Stimulated activated CD4-positive, alpha-beta T cell treated with anti-CD3 and anti-CD28 coated beads, Interleukin-4, amount 100 ng/mL, for 48 hours (primary cell): ENCODE data around the gene TAF1D.
A peak's percentile ranks its signal among the peaks of the same experiment; 100 is the strongest.

Source experiments
- DNase-seq, 2 donors: peaks; one replicate each; pipeline ENCODE4 v3.0.0-alpha.2; 2020; ENCODE audit warnings: low read depth in 2 of 2

The TAF1D gene

DNA sequence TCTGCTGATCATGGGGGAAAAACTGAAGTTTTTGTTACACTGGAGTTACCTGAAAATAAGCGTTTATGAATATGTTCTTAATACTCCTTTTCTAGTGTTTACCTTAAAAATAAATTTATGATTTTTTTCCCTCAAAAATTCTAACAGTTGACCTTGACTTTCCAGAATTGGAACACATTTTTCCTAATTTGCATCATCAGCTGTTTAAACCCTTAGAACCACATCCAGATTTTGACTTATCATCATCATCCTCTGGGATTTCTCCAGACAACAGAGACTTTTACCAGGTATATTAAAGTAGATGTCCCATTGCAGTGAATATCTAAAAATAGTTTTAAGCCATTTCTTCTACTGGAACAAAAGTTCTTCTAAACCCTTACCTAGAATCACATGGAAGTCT is 17.2 kb downstream of the TAF1D start:
- no peak for DNase-seq

- no peak for DNase-seq
Observed at GRCh38 chr11:93720522-93720921, 20.8 kb downstream of the TAF1D start.

DNA sequence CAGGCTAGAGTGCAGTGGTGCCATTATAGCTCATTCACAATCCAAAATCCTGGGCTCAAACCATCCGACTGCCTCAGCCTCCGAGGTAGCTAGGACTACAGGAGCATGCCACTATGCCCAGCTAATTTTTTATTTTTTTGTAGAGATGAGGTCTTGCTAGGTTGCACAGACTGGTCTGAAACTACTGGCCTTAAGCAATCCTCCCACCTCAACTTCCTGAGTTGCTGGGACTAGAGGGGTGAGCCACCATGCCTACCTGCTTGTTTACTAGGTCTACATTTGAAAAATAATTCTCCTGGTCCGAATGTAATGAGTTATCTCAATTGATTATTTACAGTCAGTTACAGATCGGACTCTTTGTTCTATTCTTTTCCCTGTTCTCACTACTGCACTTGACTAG is 22.0 kb downstream of the TAF1D start:
- DNase-seq = no peak

DNA sequence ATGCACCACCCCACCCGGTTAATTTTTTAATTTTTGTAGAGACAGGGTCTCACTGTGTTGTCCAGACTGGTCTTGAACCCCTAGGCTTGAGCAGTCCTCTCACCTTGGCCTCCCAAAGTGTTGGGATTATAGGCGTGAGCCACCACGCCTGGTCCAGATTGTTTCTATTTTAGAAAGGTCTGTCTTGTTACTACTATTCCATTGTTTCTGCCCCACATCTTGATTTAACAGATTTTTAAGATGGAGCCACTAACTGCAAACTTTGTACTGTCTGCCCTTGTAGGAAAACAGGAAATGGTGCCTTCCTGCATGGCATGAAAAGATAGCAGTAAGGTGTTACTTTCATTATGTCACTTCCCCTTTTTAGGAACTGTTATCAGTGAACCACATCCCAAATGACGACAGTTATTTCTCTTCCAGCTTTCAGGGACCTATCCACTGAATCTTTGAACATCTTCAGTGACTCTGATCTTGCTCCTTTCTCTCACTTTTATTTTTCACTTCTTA is 23.2 kb downstream of the TAF1D start:
- DNase-seq = no peak

GRCh38 chr11:93717501-93717900 is 23.8 kb downstream of the TAF1D start:
- no peak for DNase-seq

GRCh38 chr11:93715797-93716396 is 25.4 kb downstream of the TAF1D start:
- no peak for DNase-seq

- no peak for DNase-seq
Observed at GRCh38 chr11:93712678-93713077, 28.6 kb downstream of the TAF1D start.

- DNase-seq = no peak
Observed at GRCh38 chr11:93710239-93710638, 31.1 kb downstream of the TAF1D start.

DNA sequence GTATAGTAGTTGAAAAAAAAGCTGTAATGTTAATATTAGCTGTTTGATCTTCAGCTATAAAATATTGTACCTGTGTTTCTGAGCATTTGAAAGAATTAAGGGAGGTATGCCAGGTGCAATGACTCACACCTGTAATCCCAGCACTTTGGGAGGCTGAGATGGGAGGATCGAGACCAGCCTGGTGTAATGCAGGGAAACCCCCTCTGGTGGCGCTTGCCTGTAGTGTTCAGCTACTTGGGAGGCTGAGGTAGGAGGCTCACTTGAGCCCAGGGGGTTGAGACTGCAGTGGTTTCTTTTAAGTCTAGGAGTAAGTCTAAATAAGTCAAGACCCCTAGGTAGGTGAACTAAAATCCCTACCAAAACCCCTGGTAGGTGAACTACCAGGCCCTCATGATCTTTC is 37.1 kb downstream of the TAF1D start:
- DNase-seq = no peak

DNA sequence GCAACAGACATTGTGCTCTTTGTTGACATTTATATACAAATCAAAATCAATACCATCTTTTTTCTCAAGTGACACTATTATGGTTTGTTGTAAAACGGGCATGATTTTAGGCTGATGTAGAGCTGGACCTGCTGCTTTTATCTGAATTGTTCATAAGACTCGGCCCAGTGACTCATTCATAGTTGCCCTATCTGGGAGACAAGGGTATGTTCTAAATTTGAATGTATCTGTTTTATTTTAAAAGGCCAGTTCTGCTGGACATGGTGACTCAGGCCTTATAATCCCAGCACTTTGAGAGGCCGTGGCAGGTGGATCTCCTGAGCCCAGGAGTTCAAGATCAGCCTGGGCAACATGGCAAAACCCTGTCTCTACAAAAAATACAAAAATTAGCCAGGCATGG is 40.5 kb downstream of the TAF1D start:
- DNase-seq = no peak

GRCh38 chr11:93697611-93698010 is 43.7 kb downstream of the TAF1D start:
- DNase-seq = no peak

- DNase-seq = no peak
Observed at GRCh38 chr11:93694557-93694956, 46.7 kb downstream of the TAF1D start.

DNA sequence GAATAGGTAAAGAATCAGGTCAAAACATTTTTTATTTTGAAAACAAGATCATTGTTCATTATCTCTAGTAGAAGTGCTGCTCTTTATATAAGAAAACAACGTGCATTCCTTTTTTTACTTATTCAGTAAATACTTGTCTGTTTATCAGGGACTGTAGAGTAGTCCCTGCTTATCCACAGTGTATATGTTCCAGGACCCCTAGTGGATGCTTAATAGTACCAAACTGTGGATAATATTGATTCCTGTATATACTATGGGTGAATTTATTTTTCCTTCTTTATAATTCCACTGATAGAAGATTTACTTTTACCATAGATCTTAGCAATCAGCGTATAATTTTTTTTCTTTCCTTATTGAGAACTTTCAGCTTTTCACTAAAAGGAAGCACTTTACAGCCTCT is 47.2 kb downstream of the TAF1D start:
- no peak for DNase-seq

DNA sequence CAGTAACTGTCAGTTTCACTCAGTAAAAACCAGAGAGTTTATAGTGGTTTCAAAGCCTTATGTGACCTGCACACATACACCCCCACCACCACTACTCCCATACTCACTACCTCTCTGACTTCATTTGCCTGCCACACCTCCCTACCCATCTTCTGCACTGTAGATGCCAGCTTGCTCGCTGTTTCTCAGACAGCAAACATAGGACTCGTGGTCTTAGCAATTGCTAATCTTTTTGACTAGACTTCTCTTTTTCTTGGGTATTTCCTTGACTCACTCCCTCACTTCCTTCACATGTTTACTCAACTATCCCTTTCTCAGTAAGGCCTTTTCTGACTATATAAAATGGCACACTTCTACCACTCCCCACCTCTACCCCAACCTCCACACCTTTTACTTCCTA is 52.1 kb downstream of the TAF1D start:
- DNase-seq = peak in 1 of 2 donors; percentile 23

DNA sequence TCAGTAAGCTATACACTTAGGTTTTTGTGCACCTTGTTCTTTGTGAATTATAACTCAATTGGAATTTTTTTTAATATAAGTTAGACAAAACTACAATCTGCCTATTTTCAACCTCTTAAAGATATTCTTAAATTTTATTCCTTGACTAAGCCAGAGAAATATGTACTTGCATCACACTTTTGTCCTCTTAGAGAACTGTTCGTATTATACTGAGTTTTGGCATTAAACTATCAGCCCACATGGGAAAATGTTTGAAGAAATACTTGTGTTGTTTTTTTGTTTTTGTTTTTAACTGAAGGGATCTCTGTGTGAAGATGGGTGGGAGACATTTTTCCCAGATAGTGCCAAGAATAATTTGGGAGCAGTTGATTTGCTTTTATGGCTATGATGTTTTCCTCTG is 54.5 kb downstream of the TAF1D start:
- no peak for DNase-seq

DNA sequence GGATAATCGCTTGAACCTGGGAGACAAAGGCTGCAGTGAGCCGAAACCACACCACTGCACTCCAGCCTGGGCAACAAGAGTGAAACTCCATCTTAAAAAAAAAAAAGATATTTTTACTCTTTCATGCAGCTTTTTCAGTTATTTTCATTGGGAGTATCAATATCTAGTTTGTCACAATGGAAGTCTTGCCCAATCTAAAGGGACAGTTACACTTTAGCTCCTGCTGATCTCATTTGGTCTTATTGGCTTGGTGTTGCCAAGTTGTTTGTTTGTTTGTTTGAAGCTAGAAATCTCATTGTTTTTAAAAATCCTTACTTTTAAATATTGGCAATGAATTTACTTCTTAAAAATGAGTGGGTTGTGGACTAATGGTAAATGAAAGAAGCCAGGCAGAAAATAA is 55.1 kb downstream of the TAF1D start:
- DNase-seq = no peak
